HCT116 (cell line): Measurements from ENCODE around the gene RGMB. TPM values are rescaled to one million over a fixed set of nuclear protein-coding genes. Genes with fewer than 3 reads are reported as not detected.

Experiments used
- ATAC-seq: fragments of 200-7000 bp; cut with Tn5 transposase; 2 replicates; pipeline ENCODE4 v1.9.1; 2020; ENCODE audit warnings: mild to moderate bottlenecking, moderate library complexity
- BruUV-seq: library from RNA; stranded (reverse); fragments of 400-500 nt; replicated peaks from 2 replicates; lab custom pipeline; 2021; lab: Mats Ljungman, UMichigan
- CTCF ChIA-PET: fragments of 300-600 bp; sonication (Branson Sonifier 250); formaldehyde crosslinking; loops from one replicate; lab custom pipeline; 2021; ENCODE audit warnings: antibody characterized with exemption; lab: Charles Lee
- POLR2A ChIA-PET: fragments of 300-600, 350-600 bp; sonication (Branson Sonifier 250); formaldehyde crosslinking; loops from one replicate; lab custom pipeline; 2021; ENCODE audit warnings: antibody characterized with exemption; lab: Charles Lee
- RAD21 ChIA-PET, 2 experiments: fragments of 300-600 bp; sonication (Branson Sonifier 250); formaldehyde crosslinking; loops; one replicate each; lab custom pipeline; 2023; ENCODE audit warnings: low total read pairs in 2 of 2; ENCODE audit not compliant: uncharacterized antibody in 2 of 2, unreplicated experiment in 2 of 2, low non-redundant PET in 1 of 2; lab: Charles Lee
- DNase-seq: peaks from one replicate; pipeline ENCODE4 v3.0.0-alpha.2; 2010; ENCODE audit warnings: low read depth, low spot score
- H2AFZ ChIP-seq: fragments of 200-600 bp; shearing (Covaris generic), sonication (generic); 2 replicates; pipeline ENCODE4 v1.6.1; 2017; ENCODE audit warnings: low read depth, mixed run types, mixed read lengths, antibody characterized with exemption, low read length; ENCODE audit not compliant: poor library complexity, severe bottlenecking
- H3K27ac ChIP-seq: 2 replicates; pipeline ENCODE4 v1.5.1; 2012; ENCODE audit warnings: low read depth, low read length
- H3K27me3 ChIP-seq: fragments of 200-600 bp; sonication (generic); 2 replicates; pipeline ENCODE4 v1.6.1; 2016; ENCODE audit warnings: mixed run types, low read length, mixed read lengths; ENCODE audit not compliant: insufficient read depth
- H3K36me3 ChIP-seq, 2 experiments: fragments of 200-500 bp in 1 of 2; fragments of 200-600 bp in 1 of 2; sonication (Bioruptor generic) in 1 of 2; sonication (generic) in 1 of 2; 2 replicates each; pipeline versions ENCODE4 v1.5.1 to v1.6.1; 2014 to 2016; ENCODE audit warnings: low read length in 2 of 2, inconsistent platforms in 1 of 2, mixed read lengths in 1 of 2, mixed run types in 1 of 2; ENCODE audit not compliant: insufficient read depth in 2 of 2, control insufficient read depth in 1 of 2
- H3K4me1 ChIP-seq, 2 experiments: fragments of 200-600 bp in 1 of 2; sonication (generic) in 1 of 2; 2 replicates each; pipeline versions ENCODE4 v1.5.1 to v1.6.1; 2012 to 2017; ENCODE audit warnings: low read length in 2 of 2, inconsistent platforms in 1 of 2, mild to moderate bottlenecking in 1 of 2, mixed read lengths in 1 of 2, mixed run types in 1 of 2, moderate library complexity in 1 of 2; ENCODE audit not compliant: insufficient read depth in 2 of 2, control insufficient read depth in 1 of 2
- H3K4me2 ChIP-seq: fragments of 200-600 bp; sonication (generic); 2 replicates; pipeline ENCODE4 v1.6.1; 2017; ENCODE audit warnings: mixed run types, low read length, mixed read lengths
- H3K4me3 ChIP-seq, 2 experiments: fragments of 200-600 bp in 1 of 2; sonication (generic) in 1 of 2; replicated peaks in 1 of 2; 2 replicates each; pipeline ENCODE4 v1.5.1; 2011 to 2016; ENCODE audit warnings: low read length in 2 of 2, control low read depth in 1 of 2, low read depth in 1 of 2, mild to moderate bottlenecking in 1 of 2, mixed read lengths in 1 of 2, mixed run types in 1 of 2
- H3K79me2 ChIP-seq: fragments of 200-600 bp; sonication (generic); 2 replicates; pipeline ENCODE4 v1.6.1; 2017; ENCODE audit warnings: mild to moderate bottlenecking, mixed run types, low read length, moderate library complexity, mixed read lengths; ENCODE audit not compliant: insufficient read depth
- H3K9ac ChIP-seq: fragments of 200-600 bp; sonication (generic); 2 replicates; pipeline ENCODE4 v1.6.1; 2016; ENCODE audit warnings: low read length, mixed read lengths
- H3K9me2 ChIP-seq: fragments of 200-600 bp; sonication (generic), shearing (Covaris generic); 2 replicates; pipeline ENCODE4 v1.6.1; 2017; ENCODE audit warnings: mixed run types, mild to moderate bottlenecking, moderate library complexity; ENCODE audit not compliant: insufficient read depth
- H3K9me3 ChIP-seq, 2 experiments: fragments of 200-500 bp in 1 of 2; fragments of 200-600 bp in 1 of 2; sonication (Bioruptor generic) in 1 of 2; sonication (generic) in 1 of 2; 2 replicates each; pipeline ENCODE4 v1.6.1; 2014 to 2017; ENCODE audit warnings: low read length in 2 of 2, mixed read lengths in 2 of 2, inconsistent platforms in 1 of 2, low read depth in 1 of 2, mild to moderate bottlenecking in 1 of 2, mixed run types in 1 of 2, moderate library complexity in 1 of 2; ENCODE audit not compliant: control insufficient read depth in 1 of 2, insufficient read depth in 1 of 2
- H4K20me1 ChIP-seq: fragments of 200-600 bp; sonication (generic), shearing (Covaris generic); 2 replicates; pipeline ENCODE4 v1.6.1; 2017; ENCODE audit warnings: mixed run types, mild to moderate bottlenecking, moderate library complexity; ENCODE audit not compliant: insufficient read depth
- CTCF ChIP-seq, 3 experiments: fragments of 200-600 bp in 1 of 3; sonication (generic) in 1 of 3; IDR thresholded peaks in 2 of 3; conservative IDR thresholded peaks in 1 of 3; 2 replicates each; pipeline ENCODE4 v1.5.1; 2012 to 2017; ENCODE audit warnings: low read depth in 2 of 3, low read length in 2 of 3, antibody characterized with exemption in 1 of 3, borderline replicate concordance in 1 of 3, control low read depth in 1 of 3, mild to moderate bottlenecking in 1 of 3, mixed read lengths in 1 of 3, mixed run types in 1 of 3, moderate library complexity in 1 of 3; ENCODE audit not compliant: insufficient read depth in 1 of 3
- POLR2AphosphoS5 ChIP-seq: IDR thresholded peaks from 2 replicates; pipeline ENCODE4 v1.6.1; 2011; ENCODE audit warnings: mild to moderate bottlenecking, low read depth, low read length, moderate library complexity
- intact Hi-C: fragments of 100-400 bp; cut with micrococcal nuclease; formaldehyde crosslinking; loops from 2 replicates; pipeline ENCODE4 v1.10.0; 2022
- total RNA-seq: library from RNA; stranded (reverse); gene quantifications from one replicate; pipeline ENCODE4 v1.2.1, GENCODE V29; 2021; ENCODE audit not compliant: unreplicated experiment

Gene RGMB
- total RNA-seq, 1 experiment from 2014 or later = 18.3 TPM

- H3K79me2 ChIP-seq = peaks cover 25% of the 10 kb centered on the region
- H3K36me3 ChIP-seq = no peaks in the 10 kb centered on the region
- H3K27ac ChIP-seq = no peak overlapping the region
- intact Hi-C loops = loop anchor here (2.0 kb wide), 1 partner anchor 1589 kb away; the partner anchor contains the start of gene RIOK2
- peak overlapping the region; percentile 90 for H2AFZ ChIP-seq
- peak overlapping the region; percentile 59 to 63 for H3K4me3 ChIP-seq
- DNase-seq (peak; percentile 84), ATAC-seq (no peak)
- RAD21 ChIA-PET = no interaction called here
- POLR2A ChIA-PET = no interaction called here
- no peaks in the 10 kb centered on the region; the same call in 1 of the 2 replicates for H4K20me1 ChIP-seq
- no peaks in the 10 kb centered on the region for H3K9me2 ChIP-seq
- peaks cover 6% of the 10 kb centered on the region; the same call in 1 of the 2 replicates for H3K27me3 ChIP-seq
- H3K4me1 ChIP-seq = peaks cover 19 to 59% of the 10 kb centered on the region in 2 experiments
- TF ChIP-seq CTCF (IDR thresholded peaks at IDR 0.05 in 2 of 3, conservative IDR thresholded peaks at IDR 0.05 in 1 of 3; ENCODE audit: borderline replicate concordance in 1 of 3, insufficient read depth in 1 of 3, low read depth in 2 of 3, low read length in 2 of 3) (peak in 2 of 3 experiments; percentile 88 to 96; a peak in 4 of 6 replicates), POLR2AphosphoS5 (no peak)
- H3K4me2 ChIP-seq = peak overlapping the region; percentile 96
- peak overlapping the region; percentile 35; the same call in 1 of the 2 replicates for H3K9ac ChIP-seq
- H3K9me3 ChIP-seq = no peaks in the 10 kb centered on the region
- CTCF ChIA-PET = interaction anchor here (0.6 to 1.0 kb wide), 3 partner anchors 16 to 1033 kb away, joined by 3 to 5 read pairs (median 4); no protein-coding TSS in a partner anchor
- no TSS peak for BruUV-seq
Observed at GRCh38 chr5:98771382-98772109, 1.9 kb upstream of the RGMB start.
